ENCODE measurements around the gene RUNX3.

RUNX3 gene

GRCh38 chr1:24935615-24936484, 5.8 kb upstream of the RUNX3 start:
- Histone ChIP-seq H3K4me1 (ENCODE audit: control insufficient read depth in 1 of 2, insufficient read depth in 1 of 2, low read depth in 1 of 2, low read length in 1 of 2) (peaks cover 11 to 15% of the 10 kb centered on the region in 2 experiments), H3K36me3 (no peaks in the 10 kb centered on the region), H3K27me3 (peaks cover 14% of the 10 kb centered on the region), H3K9me3 (no peaks in the 10 kb centered on the region), H3K27ac (no peak overlapping the region), H3K4me3 (ENCODE audit: low read depth in 1 of 2, low read length in 1 of 2) (no peak overlapping the region)
- no peak for TF ChIP-seq CTCF (IDR thresholded peaks at IDR 0.05)

DNA sequence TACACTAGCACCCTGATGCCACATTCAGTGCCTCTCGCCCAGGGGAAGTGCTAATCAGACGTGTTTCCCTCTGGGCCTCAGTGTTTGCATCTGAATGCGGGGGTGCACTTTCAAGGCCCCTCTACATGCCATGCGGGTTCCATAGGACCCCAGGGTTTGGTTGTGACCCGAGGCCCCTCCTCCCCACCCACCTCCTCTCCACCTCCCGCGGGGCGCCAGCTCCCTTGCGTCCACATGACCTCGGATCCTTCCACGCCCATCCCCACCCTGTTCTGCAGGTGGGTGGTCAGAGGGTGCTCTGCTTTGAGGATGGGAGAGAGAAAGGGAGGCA, 5.1 kb upstream of the RUNX3 start:
- Histone ChIP-seq H3K36me3 (no peaks in the 10 kb centered on the region), H3K4me3 (ENCODE audit: low read depth in 1 of 2, low read length in 1 of 2) (no peak overlapping the region), H3K27ac (no peak overlapping the region), H3K9me3 (no peaks in the 10 kb centered on the region), H3K4me1 (ENCODE audit: control insufficient read depth in 1 of 2, insufficient read depth in 1 of 2, low read depth in 1 of 2, low read length in 1 of 2) (peaks cover 16 to 21% of the 10 kb centered on the region in 2 experiments), H3K27me3 (peaks cover 14% of the 10 kb centered on the region)
- no peak for TF ChIP-seq CTCF (IDR thresholded peaks at IDR 0.05)

- peaks cover 16 to 21% of the 10 kb centered on the region in 2 experiments for H3K4me1 ChIP-seq (ENCODE audit: control insufficient read depth in 1 of 2, insufficient read depth in 1 of 2, low read depth in 1 of 2, low read length in 1 of 2)
- H3K27me3 ChIP-seq, result peaks cover 14% of the 10 kb centered on the region
- H3K27ac ChIP-seq, result no peak overlapping the region
- no peaks in the 10 kb centered on the region for H3K36me3 ChIP-seq
- no peaks in the 10 kb centered on the region for H3K9me3 ChIP-seq
- no peak overlapping the region for H3K4me3 ChIP-seq (ENCODE audit: low read depth in 1 of 2, low read length in 1 of 2)
- TF ChIP-seq CTCF (IDR thresholded peaks at IDR 0.05), result no peak
Observed at GRCh38 chr1:24934310-24935195, 4.5 kb upstream of the RUNX3 start.

- Histone ChIP-seq H3K9me3 (no peaks in the 10 kb centered on the region), H3K36me3 (no peaks in the 10 kb centered on the region), H3K4me1 (ENCODE audit: control insufficient read depth in 1 of 2, insufficient read depth in 1 of 2, low read depth in 1 of 2, low read length in 1 of 2) (peaks cover 24 to 31% of the 10 kb centered on the region in 2 experiments), H3K27ac (no peak overlapping the region), H3K27me3 (peaks cover 14% of the 10 kb centered on the region), H3K4me3 (ENCODE audit: low read depth in 1 of 2, low read length in 1 of 2) (no peak overlapping the region)
- no peak for TF ChIP-seq CTCF (IDR thresholded peaks at IDR 0.05)
Observed at GRCh38 chr1:24933468-24933867, 3.4 kb upstream of the RUNX3 start.

GRCh38 chr1:24932725-24933294, 2.7 kb upstream of the RUNX3 start:
- no peaks in the 10 kb centered on the region for H3K36me3 ChIP-seq
- peaks cover 14% of the 10 kb centered on the region for H3K27me3 ChIP-seq
- H3K27ac ChIP-seq, result no peak overlapping the region
- no peaks in the 10 kb centered on the region for H3K9me3 ChIP-seq
- no peak for TF ChIP-seq CTCF (IDR thresholded peaks at IDR 0.05)
- no peak overlapping the region for H3K4me3 ChIP-seq (ENCODE audit: low read depth in 1 of 2, low read length in 1 of 2)
- peaks cover 31 to 37% of the 10 kb centered on the region in 2 experiments for H3K4me1 ChIP-seq (ENCODE audit: control insufficient read depth in 1 of 2, insufficient read depth in 1 of 2, low read depth in 1 of 2, low read length in 1 of 2)
